Sigmoid colon (tissue), 4 donors: ENCODE data around the gene OR1C1.
"Not testable (repeated sequence)": the region's sequence is repeated elsewhere in the genome, so short reads cannot be mapped to it uniquely, and the experiment has no call there.

Experiments used
- CTCF ChIP-seq, 4 experiments: fragments of 450-650 bp in 3 of 4; fragments of 200-600 bp in 1 of 4; IDR thresholded peaks; one replicate each; pipeline ENCODE4 v1.5.1; 2016 to 2019; ENCODE audit warnings: antibody characterized with exemption in 4 of 4, mild to moderate bottlenecking in 3 of 4, moderate library complexity in 2 of 4
- POLR2A ChIP-seq, 2 donors: fragments of 450-650 bp; IDR thresholded peaks; one replicate each; pipeline ENCODE4 v1.6.1; 2016; ENCODE audit warnings: antibody characterized with exemption in 2 of 2, mild to moderate bottlenecking in 2 of 2, moderate library complexity in 2 of 2
- POLR2AphosphoS5 ChIP-seq, 4 donors: sonication (generic); formaldehyde crosslinking; IDR thresholded peaks; one replicate each; pipeline ENCODE4 v1.6.1; 2017; ENCODE audit warnings: antibody characterized with exemption in 4 of 4

GRCh38 chr1:247710681-247711080 is 49.7 kb downstream of the OR1C1 start:
- TF ChIP-seq CTCF, POLR2A, POLR2AphosphoS5 (IDR thresholded peaks at IDR 0.05): not testable (repeated sequence)
